Stimulated activated CD4-positive, alpha-beta T cell treated with anti-CD3 and anti-CD28 coated beads, Interleukin-2, amount 100 ng/mL, for 4 hours (primary cell): ENCODE results near the gene TCERG1L.
"Not testable (repeated sequence)": the region's sequence is repeated elsewhere in the genome, so short reads cannot be mapped to it uniquely, and the experiment has no call there.

ENCODE experiments used
- DNase-seq: peaks from one replicate; pipeline ENCODE4 v3.0.0-alpha.2; 2020; ENCODE audit warnings: low read depth

The TCERG1L gene

GRCh38 chr10:131085091-131085860, 226.2 kb downstream of the TCERG1L start:
- DNase-seq: no peak

DNA sequence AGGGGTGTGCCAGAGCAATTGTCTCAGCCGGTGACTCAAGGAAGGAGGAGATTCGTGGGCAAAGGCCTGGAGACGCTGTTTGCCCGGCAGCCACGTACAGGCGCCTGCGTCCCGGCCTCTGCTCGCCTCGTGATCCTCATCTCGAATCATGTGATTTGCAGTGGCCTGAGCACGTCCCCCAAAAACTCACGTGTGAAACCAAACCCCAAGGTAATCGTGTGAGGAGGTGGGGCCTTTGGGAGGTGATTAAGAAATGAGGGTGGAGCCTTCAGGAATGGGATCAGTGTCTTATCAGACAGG, 226.8 kb downstream of the TCERG1L start:
- no peak for DNase-seq

DNA sequence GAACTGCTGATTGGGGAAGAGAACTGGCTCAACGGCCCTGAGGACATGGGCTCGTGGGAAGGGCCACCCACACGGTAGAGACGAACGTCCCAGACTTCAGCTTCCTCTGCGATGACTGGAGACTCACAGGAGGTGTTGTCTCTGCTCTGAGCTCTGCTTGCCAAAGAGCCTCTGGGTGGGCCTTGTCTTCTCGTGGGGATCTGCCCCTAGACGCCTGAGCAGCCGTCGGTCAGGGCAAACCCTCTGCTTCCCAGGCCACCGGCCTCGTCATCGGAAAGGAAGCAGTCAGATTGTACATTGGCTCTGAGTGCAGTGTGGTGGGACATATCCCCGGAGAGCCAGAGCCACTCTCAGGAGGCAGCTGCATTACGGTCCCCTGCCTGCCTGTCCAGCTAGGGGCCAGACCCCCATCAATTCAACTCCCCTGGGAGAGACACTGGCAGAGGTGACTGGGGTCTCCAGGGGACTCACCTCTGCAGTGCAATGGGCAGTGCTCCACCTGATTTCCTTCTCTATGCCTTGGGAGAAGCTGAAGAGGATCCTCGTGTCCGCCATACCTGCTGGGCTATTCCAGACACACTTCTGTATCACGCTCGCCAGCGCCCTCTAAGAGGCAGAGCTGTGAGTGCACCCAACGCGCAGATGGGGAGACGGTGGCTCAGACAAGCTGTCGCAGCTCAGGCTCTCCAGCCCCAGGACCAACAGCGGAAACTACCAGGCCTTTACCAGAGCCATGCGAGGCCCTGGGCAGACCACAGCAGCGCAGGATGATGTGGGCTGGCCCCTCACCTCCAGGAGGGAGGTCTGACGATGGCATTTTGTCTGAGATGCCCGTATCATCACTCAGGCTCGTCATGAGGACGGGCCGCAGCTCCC, 227.4 kb downstream of the TCERG1L start:
- DNase-seq: no peak

GRCh38 chr10:131082991-131083481, 228.5 kb downstream of the TCERG1L start:
- no peak for DNase-seq

- DNase-seq: no peak
Observed at GRCh38 chr10:131082201-131082850, 229.2 kb downstream of the TCERG1L start.

- no peak for DNase-seq
Observed at GRCh38 chr10:131081786-131082185, 229.7 kb downstream of the TCERG1L start.

DNA sequence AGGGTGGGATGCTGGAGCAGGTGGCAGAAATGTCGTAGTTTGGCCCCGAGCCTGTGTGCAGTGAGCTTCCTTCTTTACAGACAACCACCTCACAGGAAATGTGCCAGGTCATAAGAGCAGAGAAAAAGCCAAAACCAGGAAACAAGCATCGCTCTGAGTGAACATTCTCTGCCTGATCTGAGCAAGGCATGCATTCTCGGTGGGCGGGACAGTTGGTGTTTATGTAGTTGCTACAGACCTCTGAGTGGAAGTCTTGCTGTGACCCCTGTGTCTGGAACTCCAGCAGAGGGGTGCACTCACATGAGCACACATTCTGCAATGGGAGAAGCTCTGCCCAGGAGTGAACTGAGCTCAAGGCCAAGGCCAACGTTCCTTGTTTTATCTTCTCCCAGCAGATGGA, 230.1 kb downstream of the TCERG1L start:
- peak; percentile 9 for DNase-seq

DNA sequence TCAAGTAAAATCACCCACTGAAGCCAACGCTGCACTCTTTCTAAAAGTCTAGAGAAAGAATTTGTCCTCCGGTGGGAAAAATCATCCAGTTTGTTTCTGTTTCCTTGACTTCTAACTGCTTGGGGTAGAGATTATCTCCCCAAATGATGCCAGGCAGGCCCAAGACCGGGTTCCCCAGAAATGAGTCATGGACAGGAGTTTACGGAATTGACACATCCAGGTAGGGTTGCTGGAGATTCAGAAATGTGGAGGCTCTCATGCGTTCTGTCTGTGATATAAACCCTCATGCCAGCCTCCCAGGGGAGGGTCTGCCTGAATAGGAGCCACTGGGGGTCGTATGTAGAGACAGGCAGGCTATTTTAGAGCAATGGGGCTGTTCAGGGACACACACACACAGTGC, 230.9 kb downstream of the TCERG1L start:
- DNase-seq: no peak

DNA sequence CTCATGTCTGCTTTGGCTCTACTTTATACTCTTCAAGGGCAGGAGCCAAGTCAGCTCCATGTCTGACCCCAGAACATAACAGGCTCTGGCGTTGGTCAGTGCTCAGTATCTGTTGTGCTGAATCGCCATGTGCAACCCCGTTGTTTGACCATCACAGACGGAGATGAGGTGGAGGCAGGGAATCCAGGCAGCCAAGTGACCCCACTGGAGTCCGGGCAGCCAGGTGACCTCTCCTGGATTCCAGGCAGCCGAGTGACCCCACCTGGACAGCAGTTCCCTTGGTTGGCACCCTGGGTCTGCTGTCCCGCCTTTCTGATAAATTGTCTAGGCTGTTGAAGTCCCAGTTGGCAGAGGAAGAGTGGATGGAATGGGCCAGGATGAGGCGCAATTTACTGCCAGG, 232.2 kb downstream of the TCERG1L start:
- no peak for DNase-seq

DNA sequence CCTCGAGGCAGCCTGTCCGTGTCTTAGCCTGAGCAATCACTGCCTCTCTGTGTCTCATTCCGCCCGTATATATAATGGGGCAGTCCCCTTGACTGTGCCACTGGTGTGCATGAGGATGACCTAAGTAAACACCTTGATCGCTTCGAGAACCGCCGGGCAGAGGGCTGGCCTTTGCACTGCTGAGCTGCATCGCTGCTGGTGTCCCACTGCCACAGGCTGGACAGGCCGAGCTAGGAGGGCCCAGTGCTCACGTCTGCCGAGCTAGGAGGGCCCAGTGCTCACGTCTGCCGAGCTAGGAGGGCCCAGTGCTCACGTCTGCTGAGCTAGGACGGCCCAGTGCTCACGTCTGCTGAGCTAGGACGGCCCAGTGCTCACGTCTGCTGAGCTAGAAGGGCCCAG, 232.6 kb downstream of the TCERG1L start:
- DNase-seq: not testable (repeated sequence)

DNA sequence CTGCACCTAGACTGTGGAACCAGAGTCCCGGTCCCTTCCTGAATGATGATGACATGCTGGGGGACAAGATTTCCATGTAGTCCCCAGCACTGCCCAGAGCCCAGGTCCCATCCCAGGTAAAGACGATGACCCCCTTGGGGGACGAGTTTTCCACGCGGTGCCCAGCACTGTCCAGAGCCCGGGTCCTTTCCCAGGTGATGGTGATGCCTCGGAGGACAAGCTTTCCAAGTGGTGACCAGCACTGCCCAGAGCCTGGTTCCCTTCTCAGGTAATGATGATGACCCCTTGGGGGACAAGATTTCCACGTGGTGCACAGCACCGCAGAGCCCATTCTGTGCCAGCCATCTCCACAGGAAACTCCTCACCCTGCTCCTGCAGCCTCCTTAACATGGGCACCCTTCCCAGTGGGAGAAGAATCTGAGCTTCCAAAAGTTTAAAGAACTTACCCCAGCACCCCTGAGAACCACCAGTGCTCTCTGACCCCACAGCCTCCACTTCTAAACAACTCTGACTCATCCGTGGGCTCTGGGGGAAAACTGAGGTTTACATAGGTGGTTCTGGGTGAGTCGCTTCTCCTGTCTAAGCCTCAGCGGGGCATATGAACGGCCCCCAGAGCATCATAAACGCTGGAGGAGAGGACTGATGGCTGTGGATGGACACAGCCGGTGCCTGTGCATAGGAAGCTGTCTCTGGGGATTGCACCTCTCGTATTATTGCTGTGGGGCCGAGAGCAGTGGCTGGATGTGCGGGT, 233.2 kb downstream of the TCERG1L start:
- DNase-seq: no peak

DNA sequence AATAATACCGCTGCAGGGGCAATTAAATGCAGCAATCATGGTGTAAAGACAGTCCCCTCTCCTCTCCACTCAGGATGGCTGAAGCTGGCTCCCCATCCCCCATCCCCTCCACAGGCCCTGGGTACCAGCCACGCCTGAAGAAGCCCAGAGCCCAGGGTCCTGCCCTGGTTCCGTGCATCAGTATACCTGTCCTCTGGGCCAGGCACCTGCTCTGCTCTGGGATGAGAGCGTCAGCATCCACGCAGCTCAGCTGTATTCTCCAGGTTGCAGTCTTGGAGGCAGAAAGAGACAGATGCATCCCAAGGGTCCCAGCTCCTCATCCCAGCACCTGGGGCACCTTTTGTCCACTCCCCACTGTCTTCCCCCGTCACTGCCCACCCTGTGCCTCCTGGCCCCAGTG, 233.8 kb downstream of the TCERG1L start:
- no peak for DNase-seq

DNA sequence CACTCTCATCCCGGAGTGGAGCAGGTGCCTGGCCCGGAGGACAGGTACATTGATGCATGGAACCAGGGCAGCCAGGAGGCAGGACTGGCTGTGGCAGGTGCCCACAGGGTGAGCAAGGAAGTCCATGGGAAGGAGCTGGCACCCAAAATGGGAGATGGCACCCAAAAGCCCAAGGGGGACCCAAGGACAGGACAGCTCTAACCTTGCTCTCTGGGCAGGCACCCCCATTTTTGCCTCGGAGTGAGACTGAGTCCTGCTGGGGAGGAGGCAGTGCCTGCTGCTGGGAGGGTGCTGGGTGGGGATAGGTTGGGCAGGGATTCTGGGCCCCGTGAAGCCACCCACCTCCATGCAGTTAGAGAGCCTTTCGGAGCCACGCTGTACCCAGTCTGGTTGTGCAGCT, 234.5 kb downstream of the TCERG1L start:
- DNase-seq: no peak

DNA sequence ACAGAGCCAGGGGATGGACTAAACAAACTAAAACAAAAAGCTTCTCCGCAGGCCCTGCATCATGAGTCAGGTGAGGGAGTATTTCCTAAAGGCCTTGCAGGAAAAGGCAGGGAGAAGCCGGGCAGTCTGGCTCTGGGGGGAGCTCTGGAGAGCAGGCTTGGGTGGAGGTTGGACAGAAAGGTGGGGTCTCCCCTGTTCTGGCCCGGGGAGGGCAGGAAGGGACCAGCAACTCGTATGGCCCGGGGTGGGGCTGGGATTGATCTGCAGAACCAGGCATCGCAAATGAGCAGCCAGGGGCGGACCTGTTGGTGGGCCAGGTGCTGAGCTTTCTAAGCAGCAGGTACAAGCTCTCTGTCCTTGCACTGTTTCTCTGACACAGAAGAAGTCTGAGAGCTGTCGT, 235.2 kb downstream of the TCERG1L start:
- DNase-seq: no peak

DNA sequence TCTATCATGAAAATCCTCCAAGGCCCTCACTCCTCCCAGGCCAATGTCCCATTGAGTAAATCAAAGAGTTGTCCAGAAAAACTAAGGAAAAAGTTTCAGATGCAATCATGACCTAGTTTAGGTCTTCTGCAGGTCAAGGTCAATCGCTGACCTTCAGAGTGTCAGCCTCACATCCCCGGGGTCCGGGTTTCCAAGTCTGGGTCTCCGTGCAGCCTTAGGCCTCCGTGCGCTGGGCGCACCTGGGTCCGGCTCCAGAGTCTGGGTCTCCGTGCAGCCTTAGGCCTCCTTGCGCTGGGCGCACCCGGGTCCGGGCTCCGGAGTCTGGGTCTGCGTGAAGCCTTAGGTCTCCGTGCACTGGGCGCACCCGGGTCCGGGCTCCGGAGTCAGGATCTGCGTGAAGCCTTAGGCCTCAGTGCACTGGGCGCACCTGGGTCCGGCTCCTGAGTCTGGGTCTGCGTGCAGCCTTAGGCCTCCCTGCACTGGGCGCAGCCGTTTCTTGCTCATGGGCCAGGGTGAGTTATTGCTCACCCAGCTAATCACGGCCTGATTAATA, 236.2 kb downstream of the TCERG1L start:
- DNase-seq: no peak

DNA sequence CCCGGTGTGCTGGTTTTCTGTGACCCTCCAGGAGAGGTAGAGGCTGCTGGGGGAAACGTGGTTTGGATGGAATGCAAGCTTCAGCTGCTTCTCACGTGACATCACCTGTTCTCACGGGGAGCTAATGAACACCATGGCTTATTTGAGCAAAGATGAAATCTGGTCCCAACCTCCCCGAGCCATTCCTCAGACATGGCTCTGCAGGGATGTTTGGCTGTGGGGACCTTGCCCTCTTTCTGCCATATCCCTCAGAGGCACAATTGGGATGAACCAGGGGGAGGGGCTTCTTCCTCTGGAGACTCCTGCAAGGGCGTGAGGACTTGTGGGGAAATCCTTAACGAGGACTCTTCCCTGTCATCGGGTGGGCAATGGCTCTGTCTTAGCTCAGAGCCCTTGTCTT, 236.8 kb downstream of the TCERG1L start:
- no peak for DNase-seq

DNA sequence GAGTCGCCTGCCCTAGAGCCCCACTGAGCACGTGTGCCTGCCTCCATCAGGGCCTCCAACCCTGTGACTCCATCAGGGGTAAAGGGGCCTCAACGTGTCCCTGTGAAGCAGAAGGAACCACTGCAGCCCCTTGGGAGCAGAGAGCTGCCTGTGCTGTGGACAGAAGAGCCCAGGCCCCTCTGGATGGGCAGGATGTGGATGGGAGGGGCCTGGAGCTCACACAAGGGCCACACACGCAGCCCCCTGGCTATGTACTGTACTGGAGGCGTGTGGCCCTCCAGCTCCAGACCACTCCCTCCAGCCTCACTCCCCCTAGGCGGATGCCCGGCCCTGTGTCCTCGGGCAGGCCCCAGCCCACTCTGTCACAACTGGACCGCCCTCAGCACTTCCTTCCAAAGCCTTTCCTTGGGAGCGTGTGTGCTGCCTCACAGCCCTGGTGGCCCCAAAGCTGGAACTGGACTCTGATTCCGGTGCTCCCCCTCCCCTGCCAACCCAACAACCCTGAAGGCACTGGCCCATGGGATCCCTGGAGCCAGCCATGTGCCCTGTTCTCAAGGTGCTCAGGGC, 238.0 kb downstream of the TCERG1L start:
- DNase-seq: no peak

- DNase-seq: no peak
Observed at GRCh38 chr10:131072651-131073468, 238.7 kb downstream of the TCERG1L start.

- DNase-seq: no peak
Observed at GRCh38 chr10:131071721-131072120, 239.8 kb downstream of the TCERG1L start.

DNA sequence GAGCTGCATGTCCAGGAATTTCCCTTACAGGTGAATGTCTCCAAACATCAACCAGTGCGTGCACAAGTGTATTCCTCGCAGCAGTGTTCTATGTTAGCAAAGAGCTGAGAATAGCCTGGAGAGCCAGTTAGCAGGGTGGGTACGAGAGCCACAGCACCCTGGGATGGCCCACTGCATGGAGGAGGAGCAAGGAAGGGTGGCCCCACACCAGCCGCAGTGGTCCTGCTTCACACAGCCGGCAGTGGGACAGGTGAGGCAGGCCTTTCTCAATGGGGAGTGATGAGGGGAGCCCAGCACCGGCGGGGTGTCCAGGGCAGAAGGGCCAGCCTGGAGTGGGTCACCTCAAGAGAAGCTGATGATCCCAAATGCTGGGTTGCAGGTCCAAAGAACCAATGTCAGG, 240.7 kb downstream of the TCERG1L start:
- DNase-seq: no peak

DNA sequence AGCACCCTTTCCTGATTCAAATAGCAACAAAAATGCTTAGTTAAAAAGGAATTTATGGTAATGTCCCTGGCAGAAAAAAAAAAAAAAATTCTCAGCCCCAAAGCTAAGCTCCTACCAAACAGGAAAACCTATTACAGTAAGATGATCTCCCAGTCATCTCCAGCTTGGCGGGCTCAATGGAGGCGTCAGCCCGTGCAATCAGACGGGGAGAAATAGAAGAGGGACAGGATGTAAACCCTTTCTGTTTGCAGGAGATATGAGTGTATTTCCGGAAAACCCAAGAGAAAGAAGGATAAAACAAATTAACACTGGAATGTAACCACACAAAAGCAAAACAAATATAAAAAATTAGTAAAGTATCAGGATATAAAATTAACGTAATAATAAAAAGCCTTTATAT, 242.8 kb downstream of the TCERG1L start:
- no peak for DNase-seq
